ENCODE measurements around the gene RARA. TPM values are rescaled to one million over a fixed set of nuclear protein-coding genes. Genes with fewer than 3 reads are reported as not detected.

The RARA gene
- total and polyA plus RNA-seq, 2 of the 4 experiments (the other 2 are of a cell fraction) = 9.0 to 12.7 TPM

DNA sequence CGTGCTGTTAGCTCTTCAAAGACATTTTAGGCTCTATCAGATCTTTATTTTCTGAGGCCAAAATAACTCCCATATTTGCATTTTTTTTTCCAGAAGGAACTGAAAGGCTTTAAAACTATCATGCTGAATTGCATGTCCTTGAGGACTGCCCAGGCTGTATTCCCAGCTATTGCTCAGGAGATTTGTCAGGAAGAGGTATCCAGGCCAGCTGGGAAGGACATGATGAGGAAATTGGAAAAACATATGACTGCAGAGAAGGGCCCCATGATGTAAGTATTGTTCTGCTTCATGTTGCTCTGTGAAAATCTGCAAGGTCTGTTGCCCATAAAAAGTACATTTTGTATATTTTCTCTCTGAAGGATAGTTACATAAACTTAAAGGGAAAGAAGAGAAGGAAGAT lies 15.6 kb upstream of the RARA start:
- Histone ChIP-seq H2BK20ac (ENCODE audit: low read depth, low read length) (no peak overlapping the region), H3K9me1 (ENCODE audit: insufficient read depth, low read length) (peaks cover 6% of the 10 kb centered on the region), H3K27me3 (ENCODE audit: control insufficient read depth, insufficient read depth, low read length) (no peaks in the 10 kb centered on the region), H3K23ac (ENCODE audit: low read depth, low read length) (no peak overlapping the region), H3K9ac (ENCODE audit: low read depth, low read length) (no peak overlapping the region), H2BK5ac (ENCODE audit: low read depth, low read length, poor library complexity, severe bottlenecking) (no peak overlapping the region), H2AFZ (replicated peaks; ENCODE audit: low read length, poor library complexity) (no peak overlapping the region), H3K4me1 (ENCODE audit: control insufficient read depth, insufficient read depth, low read length) (peaks cover 5% of the 10 kb centered on the region), H4K91ac (ENCODE audit: insufficient read depth, low read depth, low read length) (no peak overlapping the region), H3K14ac (replicated peaks; ENCODE audit: low read depth, low read length) (no peak overlapping the region), H3K4ac (ENCODE audit: low read depth, low read length) (no peak overlapping the region), H3K4me3 (ENCODE audit: insufficient read depth, low read depth, low read length) (no peak overlapping the region), H4K8ac (ENCODE audit: low read depth in 2 of 2, low read length in 2 of 2) (no peak overlapping the region), H4K20me1 (ENCODE audit: insufficient read depth, low read length) (no peaks in the 10 kb centered on the region), H4K5ac (ENCODE audit: low read depth, low read length) (no peak overlapping the region), H3K56ac (ENCODE audit: extremely low read depth, insufficient read depth, low read length) (no peak overlapping the region), H2AK9ac (replicated peaks; ENCODE audit: low read depth, low read length, poor library complexity) (no peak overlapping the region), H3K27ac (ENCODE audit: insufficient read depth, low read length) (no peak overlapping the region), H3K9me3 (ENCODE audit: control insufficient read depth, insufficient read depth, low read length) (no peaks in the 10 kb centered on the region), H3K36me3 (ENCODE audit: control insufficient read depth, insufficient read depth, low read length) (peaks cover 2% of the 10 kb centered on the region), H2AK5ac (ENCODE audit: low read depth, low read length) (no peak overlapping the region), H3K79me1 (ENCODE audit: low read depth in 1 of 2, low read length in 2 of 2) (peaks cover 9 to 27% of the 10 kb centered on the region in 2 experiments; a peak in 3 of 4 replicates), H3K4me2 (ENCODE audit: low read depth, low read length) (no peak overlapping the region), H2BK120ac (ENCODE audit: low read depth, low read length) (no peak overlapping the region), H3K18ac (ENCODE audit: low read depth, low read length) (no peak overlapping the region), H2BK15ac (ENCODE audit: low read depth, low read length) (no peak overlapping the region)
- no CpG with 5 or more reads among the region's 1 CpG for WGBS, 2 experiments (ENCODE audit: extremely low coverage in 2 of 2, insufficient read length in 1 of 2)
- in situ Hi-C loops (cut with MboI; ENCODE audit: low sequenced_read_pairs) = loop anchor here (5.0 kb wide), 1 partner anchor 86 kb away; no protein-coding TSS in a partner anchor
- ChIA-PET POLR2A (ENCODE audit: unreplicated experiment) (no interaction called here), CTCF (interaction anchor here (0.7 to 1.3 kb wide), 3 partner anchors 9 to 91 kb away, joined by 3 to 4 read pairs (median 3); no protein-coding TSS in a partner anchor)
- intact Hi-C loops (cut with micrococcal nuclease) = no loop called here
- DNase-seq (no peak), ATAC-seq (ENCODE audit: low read depth) (no peak)
- dilution Hi-C loops (cut with HindIII; ENCODE audit: low sequenced_read_pairs, unreplicated experiment) = no loop called here
- no TSS peak for BruUV-seq (replicated peaks)
- TF ChIP-seq, protein P1, sequence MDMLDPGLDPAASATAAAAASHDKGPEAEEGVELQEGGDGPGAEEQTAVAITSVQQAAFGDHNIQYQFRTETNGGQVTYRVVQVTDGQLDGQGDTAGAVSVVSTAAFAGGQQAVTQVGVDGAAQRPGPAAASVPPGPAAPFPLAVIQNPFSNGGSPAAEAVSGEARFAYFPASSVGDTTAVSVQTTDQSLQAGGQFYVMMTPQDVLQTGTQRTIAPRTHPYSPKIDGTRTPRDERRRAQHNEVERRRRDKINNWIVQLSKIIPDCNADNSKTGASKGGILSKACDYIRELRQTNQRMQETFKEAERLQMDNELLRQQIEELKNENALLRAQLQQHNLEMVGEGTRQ (IDR thresholded peaks at IDR 0.05; ENCODE audit: low read depth, low read length) = no peak
- TF ChIP-seq RCOR1 (IDR thresholded peaks at IDR 0.05; ENCODE audit: insufficient replicate concordance, low read length) (no peak), BHLHE40 (IDR thresholded peaks at IDR 0.05; ENCODE audit: low read depth, low read length) (no peak), FOS (IDR thresholded peaks at IDR 0.05; ENCODE audit: low read depth, low read length) (no peak), CHD1 (IDR thresholded peaks at IDR 0.05; ENCODE audit: low read depth, low read length) (no peak)

Data from IMR-90 (cell line).